Measurements from ENCODE around the gene TFAP2A.

- no peak for TF ChIP-seq CTCF (IDR thresholded peaks at IDR 0.05 in 2 of 3, conservative IDR thresholded peaks at IDR 0.05 in 1 of 3; ENCODE audit: borderline replicate concordance in 1 of 3, insufficient read depth in 1 of 3, low read depth in 2 of 3, low read length in 2 of 3)
- TF ChIP-seq EZH2 (IDR thresholded peaks at IDR 0.05) = no peak
- TF ChIP-seq POLR2A (IDR thresholded peaks at IDR 0.05; ENCODE audit: borderline replicate concordance, extremely low read depth, insufficient read depth, insufficient read length) = no peak
- TF ChIP-seq ELF1 (IDR thresholded peaks at IDR 0.05; ENCODE audit: borderline replicate concordance, low read depth) = no peak
- TF ChIP-seq EZH2phosphoT487 (IDR thresholded peaks at IDR 0.05; ENCODE audit: borderline replicate concordance) = no peak
- no peak for TF ChIP-seq POLR2AphosphoS5 (IDR thresholded peaks at IDR 0.05; ENCODE audit: low read depth, low read length)
- TF ChIP-seq ATF3 (IDR thresholded peaks at IDR 0.05) = no peak
- TF ChIP-seq REST (IDR thresholded peaks at IDR 0.05; ENCODE audit: low read depth) = no peak
Measured at GRCh38 chr6:10391299-10391630, 23.6 kb downstream of the TFAP2A start.
